ENCODE results near the gene CDK5R2. TPM values are rescaled to one million over a fixed set of nuclear protein-coding genes. Genes with fewer than 3 reads are reported as not detected.

CDK5R2 gene
- total RNA-seq, 1 experiment from 2014 or later: 0.44 TPM

GRCh38 chr2:218991674-218992168, 32.3 kb downstream of the CDK5R2 start:
- no TSS peak for BruUV-seq (replicated peaks)
- Histone ChIP-seq H3K27ac (ENCODE audit: low read depth, low read length) (no peak overlapping the region), H3K4me3 (replicated peaks in 1 of 2; ENCODE audit: low read depth in 1 of 2, low read length in 2 of 2) (no peak overlapping the region), H2AFZ (ENCODE audit: low read depth, low read length, poor library complexity, severe bottlenecking) (no peak overlapping the region), H3K9ac (ENCODE audit: low read length) (no peak overlapping the region), H3K79me2 (ENCODE audit: insufficient read depth, low read length) (no peaks in the 10 kb centered on the region), H3K9me2 (ENCODE audit: insufficient read depth) (no peaks in the 10 kb centered on the region), H3K9me3 (ENCODE audit: control insufficient read depth in 1 of 2, insufficient read depth in 1 of 2, low read depth in 1 of 2, low read length in 2 of 2) (no peaks in the 10 kb centered on the region), H3K4me1 (ENCODE audit: control insufficient read depth in 1 of 2, insufficient read depth in 2 of 2, low read length in 2 of 2) (peaks cover 0 to 11% of the 10 kb centered on the region in 2 experiments; a peak in 3 of 4 replicates), H4K20me1 (ENCODE audit: insufficient read depth) (no peaks in the 10 kb centered on the region), H3K27me3 (ENCODE audit: insufficient read depth, low read length) (0 out of 2 replicates have a peak, but pooled peaks cover 3% of the 10 kb centered on the region), H3K4me2 (ENCODE audit: low read length) (no peak overlapping the region), H3K36me3 (ENCODE audit: control insufficient read depth in 1 of 2, insufficient read depth in 2 of 2, low read length in 2 of 2) (no peaks in the 10 kb centered on the region)
- POLR2A ChIA-PET: no interaction called here
- CTCF ChIA-PET: interaction anchor here (0.6 to 0.7 kb wide), 2 partner anchors 12 to 81 kb away, joined by 3 read pairs; no protein-coding TSS in a partner anchor
- RAD21 ChIA-PET (ENCODE audit: low non-redundant PET in 1 of 2, low total read pairs in 2 of 2, uncharacterized antibody in 2 of 2, unreplicated experiment in 2 of 2): no interaction called here
- ATAC-seq: no peak
- TF ChIP-seq, protein P1, sequence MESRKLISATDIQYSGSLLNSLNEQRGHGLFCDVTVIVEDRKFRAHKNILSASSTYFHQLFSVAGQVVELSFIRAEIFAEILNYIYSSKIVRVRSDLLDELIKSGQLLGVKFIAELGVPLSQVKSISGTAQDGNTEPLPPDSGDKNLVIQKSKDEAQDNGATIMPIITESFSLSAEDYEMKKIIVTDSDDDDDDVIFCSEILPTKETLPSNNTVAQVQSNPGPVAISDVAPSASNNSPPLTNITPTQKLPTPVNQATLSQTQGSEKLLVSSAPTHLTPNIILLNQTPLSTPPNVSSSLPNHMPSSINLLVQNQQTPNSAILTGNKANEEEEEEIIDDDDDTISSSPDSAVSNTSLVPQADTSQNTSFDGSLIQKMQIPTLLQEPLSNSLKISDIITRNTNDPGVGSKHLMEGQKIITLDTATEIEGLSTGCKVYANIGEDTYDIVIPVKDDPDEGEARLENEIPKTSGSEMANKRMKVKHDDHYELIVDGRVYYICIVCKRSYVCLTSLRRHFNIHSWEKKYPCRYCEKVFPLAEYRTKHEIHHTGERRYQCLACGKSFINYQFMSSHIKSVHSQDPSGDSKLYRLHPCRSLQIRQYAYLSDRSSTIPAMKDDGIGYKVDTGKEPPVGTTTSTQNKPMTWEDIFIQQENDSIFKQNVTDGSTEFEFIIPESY (IDR thresholded peaks at IDR 0.05; ENCODE audit: extremely low read depth, insufficient replicate concordance, low read length): no peak
- TF ChIP-seq, protein P2, sequence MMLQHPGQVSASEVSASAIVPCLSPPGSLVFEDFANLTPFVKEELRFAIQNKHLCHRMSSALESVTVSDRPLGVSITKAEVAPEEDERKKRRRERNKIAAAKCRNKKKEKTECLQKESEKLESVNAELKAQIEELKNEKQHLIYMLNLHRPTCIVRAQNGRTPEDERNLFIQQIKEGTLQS (IDR thresholded peaks at IDR 0.05): no peak
- TF ChIP-seq CEBPB (IDR thresholded peaks at IDR 0.05; ENCODE audit: low read depth): no peak
- no peak for TF ChIP-seq RAD21 (IDR thresholded peaks at IDR 0.05; ENCODE audit: low read depth)
- no peak for TF ChIP-seq YY1 (IDR thresholded peaks at IDR 0.05; ENCODE audit: extremely low read depth, insufficient replicate concordance, low read depth, low read length)
- TF ChIP-seq ELF1 (IDR thresholded peaks at IDR 0.05; ENCODE audit: borderline replicate concordance, low read depth): no peak
- no peak for TF ChIP-seq TCF7L2 (IDR thresholded peaks at IDR 0.05; ENCODE audit: borderline replicate concordance, extremely low read depth, insufficient read depth, insufficient read length)
- no peak for TF ChIP-seq SIN3A (IDR thresholded peaks at IDR 0.05; ENCODE audit: low read depth)
- no peak for TF ChIP-seq EGR1 (IDR thresholded peaks at IDR 0.05; ENCODE audit: low read depth)
- no peak for TF ChIP-seq POLR2A (IDR thresholded peaks at IDR 0.05; ENCODE audit: borderline replicate concordance, extremely low read depth, insufficient read depth, insufficient read length)
- no peak for TF ChIP-seq SP1 (IDR thresholded peaks at IDR 0.05; ENCODE audit: low read depth)
- TF ChIP-seq REST (IDR thresholded peaks at IDR 0.05; ENCODE audit: low read depth): no peak; the same call in 1 of the 2 replicates
- no peak for TF ChIP-seq JUND (IDR thresholded peaks at IDR 0.05)
- TF ChIP-seq FOSL1 (IDR thresholded peaks at IDR 0.05; ENCODE audit: low read depth): no peak
- no peak for TF ChIP-seq SRF (IDR thresholded peaks at IDR 0.05; ENCODE audit: low read depth)
- TF ChIP-seq, protein P3, sequence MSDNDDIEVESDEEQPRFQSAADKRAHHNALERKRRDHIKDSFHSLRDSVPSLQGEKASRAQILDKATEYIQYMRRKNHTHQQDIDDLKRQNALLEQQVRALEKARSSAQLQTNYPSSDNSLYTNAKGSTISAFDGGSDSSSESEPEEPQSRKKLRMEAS (IDR thresholded peaks at IDR 0.05): no peak
- TF ChIP-seq CBX3 (IDR thresholded peaks at IDR 0.05; ENCODE audit: low read depth): no peak
- no peak for DNase-seq (ENCODE audit: low read depth, low spot score)
- intact Hi-C loops (cut with micrococcal nuclease): no loop called here

Measured in HCT116 (cell line).